IPS DF 4.7 (cell line): ENCODE measurements around the gene ZDHHC5.

ENCODE experiments used
- DNase-seq: peaks from one replicate; pipeline ENCODE4 v3.0.0-alpha.2; 2013; ENCODE audit warnings: low spot score; ENCODE audit errors: extremely low read depth

ZDHHC5 gene

GRCh38 chr11:57728829-57729228 is 60.9 kb downstream of the ZDHHC5 start:
- DNase-seq: no peak

DNA sequence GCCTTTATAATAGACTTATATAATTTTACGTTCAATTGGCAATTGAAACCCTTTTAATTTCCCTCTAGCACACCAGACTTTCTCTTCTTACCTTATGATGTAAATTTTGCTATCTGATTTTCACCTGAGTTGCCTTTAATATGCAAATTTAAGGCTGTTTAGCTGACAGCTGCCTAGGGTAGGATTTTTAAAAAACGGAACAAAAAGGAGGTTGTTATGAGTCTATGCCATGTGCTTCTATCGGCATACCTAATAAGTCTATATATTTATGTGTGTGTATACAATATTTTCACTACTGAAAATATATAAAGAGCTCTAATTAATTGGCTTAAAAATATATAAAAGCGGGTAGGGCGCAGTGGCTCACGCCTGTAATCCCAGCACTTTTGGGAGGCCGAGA is 61.6 kb downstream of the ZDHHC5 start:
- DNase-seq: no peak

- DNase-seq: no peak
These were observed 64.7 kb downstream of the ZDHHC5 start for GRCh38 chr11:57732661-57733060.

- DNase-seq: no peak
These were observed 67.8 kb downstream of the ZDHHC5 start for GRCh38 chr11:57735619-57736298.

GRCh38 chr11:57741132-57742086 is 73.5 kb downstream of the ZDHHC5 start, which contains the start of gene SELENOH:
SELENOH (plus strand) TSS chr11:57741491; CDS start chr11:57741596, 105 bp downstream.
- peak; percentile 94 for DNase-seq

DNA sequence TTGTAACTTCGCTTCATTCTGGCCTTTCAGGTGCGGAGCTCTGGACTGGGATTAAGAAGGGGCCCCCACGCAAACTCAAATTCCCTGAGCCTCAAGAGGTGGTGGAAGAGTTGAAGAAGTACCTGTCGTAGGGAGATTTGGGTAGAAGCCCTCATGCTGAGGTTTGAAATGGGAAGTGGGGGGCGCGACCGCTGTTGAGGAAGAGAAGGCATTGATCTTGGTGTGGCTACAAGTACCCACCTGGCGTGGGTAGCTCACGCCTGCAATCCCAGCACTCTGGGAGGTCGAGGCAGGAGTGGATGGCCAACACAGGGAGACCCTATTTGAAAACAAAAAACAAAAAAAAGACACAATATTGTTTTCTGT is 74.2 kb downstream of the ZDHHC5 start:
- DNase-seq: no peak

DNA sequence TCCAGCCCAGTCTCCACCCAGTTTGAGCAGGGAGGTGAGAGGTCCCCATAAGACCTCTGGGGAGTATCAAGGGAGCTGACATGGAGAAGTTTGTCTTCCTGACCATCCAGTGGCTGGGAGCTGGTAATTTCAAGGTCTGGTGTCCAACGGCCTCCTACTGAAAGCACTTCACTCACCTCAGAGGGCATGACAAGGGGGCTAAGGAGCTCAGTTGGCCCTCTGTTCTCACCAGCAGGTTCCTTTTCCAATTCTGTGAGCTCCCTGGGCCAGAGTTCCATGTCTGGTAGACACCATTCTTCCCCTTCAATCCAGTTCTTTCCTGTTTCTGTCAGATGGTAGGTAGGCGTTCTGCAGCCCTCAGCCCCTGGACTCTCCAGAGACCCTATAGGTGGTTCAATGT is 76.4 kb downstream of the ZDHHC5 start:
- no peak for DNase-seq

- DNase-seq: no peak
These were observed 77.3 kb downstream of the ZDHHC5 start for GRCh38 chr11:57745206-57745605.

GRCh38 chr11:57746920-57747319 is 79.0 kb downstream of the ZDHHC5 start:
- DNase-seq: no peak
